DMS53 treated with DMSO at 0.1 percent for 48 hours (cell line): Measurements from ENCODE around the gene NAB2.

ENCODE experiments used
- DNase-seq: peaks from one replicate; lab custom pipeline; 2025; ENCODE audit not compliant: unreplicated experiment; lab: John Stamatoyannopoulos, UW

Gene NAB2

GRCh38 chr12:57093415-57094207 lies 4.7 kb downstream of the NAB2 start:
- no peak for DNase-seq

GRCh38 chr12:57094208-57095160 lies 5.6 kb downstream of the NAB2 start:
- DNase-seq: no peak

GRCh38 chr12:57095440-57095839 lies 6.5 kb downstream of the NAB2 start:
- DNase-seq: no peak

- DNase-seq: no peak
These were observed 7.2 kb downstream of the NAB2 start for GRCh38 chr12:57096099-57096572.

GRCh38 chr12:57096748-57097553 lies 8.0 kb downstream of the NAB2 start:
- DNase-seq: no peak

GRCh38 chr12:57097554-57097835 lies 8.6 kb downstream of the NAB2 start:
- no peak for DNase-seq

GRCh38 chr12:57098546-57098945 lies 9.6 kb downstream of the NAB2 start:
- no peak for DNase-seq

GRCh38 chr12:57099047-57099714 lies 10.3 kb downstream of the NAB2 start:
- DNase-seq: no peak

- DNase-seq: no peak
These were observed 10.9 kb downstream of the NAB2 start for GRCh38 chr12:57099766-57100165.

- peak; percentile 81 for DNase-seq
These were observed 13.2 kb downstream of the NAB2 start for GRCh38 chr12:57101892-57102695.

GRCh38 chr12:57103856-57104255 lies 14.9 kb downstream of the NAB2 start:
- no peak for DNase-seq

GRCh38 chr12:57104292-57104910 lies 15.5 kb downstream of the NAB2 start:
- DNase-seq: no peak

GRCh38 chr12:57105011-57105753 lies 16.3 kb downstream of the NAB2 start:
- no peak for DNase-seq

GRCh38 chr12:57106021-57106708 lies 17.3 kb downstream of the NAB2 start:
- DNase-seq: no peak

- DNase-seq: no peak
These were observed 18.7 kb downstream of the NAB2 start for GRCh38 chr12:57107456-57108155.

GRCh38 chr12:57109207-57110103 lies 20.5 kb downstream of the NAB2 start:
- no peak for DNase-seq
